HEK293 (cell line): ENCODE results near the gene ULBP2.

Experiments
- GLI2 ChIP-seq: fragments of 450-650 bp; formaldehyde crosslinking; IDR thresholded peaks from 2 replicates; pipeline ENCODE4; 2017; ENCODE audit warnings: missing biosample characterization, missing genetic modification characterization, low read depth, borderline replicate concordance
- SCRT1 ChIP-seq: fragments of 450-650 bp; formaldehyde crosslinking; IDR thresholded peaks from 2 replicates; pipeline ENCODE4 v1.5.1; 2016; ENCODE audit warnings: missing biosample characterization, missing genetic modification characterization, borderline replicate concordance
- SP7 ChIP-seq: fragments of 450-650 bp; formaldehyde crosslinking; IDR thresholded peaks from 2 replicates; pipeline ENCODE4 v1.5.1; 2016; ENCODE audit warnings: missing biosample characterization, missing genetic modification characterization
- ZBTB20 ChIP-seq: fragments of 450-650 bp; formaldehyde crosslinking; IDR thresholded peaks from 2 replicates; pipeline ENCODE4 v1.5.1; 2016; ENCODE audit warnings: missing biosample characterization, missing genetic modification characterization
- ZBTB7A ChIP-seq: fragments of 450-650 bp; formaldehyde crosslinking; IDR thresholded peaks from 2 replicates; pipeline ENCODE4 v1.5.1; 2016; ENCODE audit warnings: low read depth, missing biosample characterization, missing genetic modification characterization
- ZFHX2 ChIP-seq: fragments of 450-650 bp; formaldehyde crosslinking; conservative IDR thresholded peaks from 2 replicates; pipeline ENCODE4 v1.5.1; 2016; ENCODE audit warnings: missing biosample characterization, missing genetic modification characterization
- ZNF169 ChIP-seq: fragments of 450-650 bp; formaldehyde crosslinking; IDR thresholded peaks from 2 replicates; pipeline ENCODE4 v1.5.1; 2016; ENCODE audit warnings: missing biosample characterization, missing genetic modification characterization
- ZNF19 ChIP-seq: fragments of 450-650 bp; formaldehyde crosslinking; IDR thresholded peaks from 2 replicates; pipeline ENCODE4; 2016; ENCODE audit warnings: missing biosample characterization, missing genetic modification characterization, low read depth
- ZNF211 ChIP-seq: fragments of 450-650 bp; formaldehyde crosslinking; IDR thresholded peaks from 2 replicates; pipeline ENCODE4 v1.5.1; 2016; ENCODE audit warnings: low read depth, missing biosample characterization, missing genetic modification characterization
- ZNF391 ChIP-seq: fragments of 450-650 bp; formaldehyde crosslinking; IDR thresholded peaks from 2 replicates; pipeline ENCODE4 v1.5.1; 2016; ENCODE audit warnings: low read depth, missing biosample characterization, missing genetic modification characterization, borderline replicate concordance
- ZNF433 ChIP-seq: fragments of 450-650 bp; formaldehyde crosslinking; IDR thresholded peaks from 2 replicates; pipeline ENCODE4 v1.5.1; 2016; ENCODE audit warnings: missing biosample characterization, missing genetic modification characterization, low read depth
- ZNF48 ChIP-seq: fragments of 450-650 bp; formaldehyde crosslinking; IDR thresholded peaks from 2 replicates; pipeline ENCODE4 v1.5.1; 2016; ENCODE audit warnings: missing biosample characterization, missing genetic modification characterization
- ZNF510 ChIP-seq: fragments of 450-650 bp; formaldehyde crosslinking; IDR thresholded peaks from 2 replicates; pipeline ENCODE4 v1.5.1; 2018; ENCODE audit warnings: mild to moderate bottlenecking, missing genetic modification characterization, missing biosample characterization; ENCODE audit not compliant: insufficient replicate concordance
- ZNF555 ChIP-seq: fragments of 450-650 bp; formaldehyde crosslinking; conservative IDR thresholded peaks from 2 replicates; pipeline ENCODE4 v1.5.1; 2017; ENCODE audit warnings: missing biosample characterization, mild to moderate bottlenecking, missing genetic modification characterization, inconsistent platforms
- ZNF558 ChIP-seq: fragments of 450-650 bp; formaldehyde crosslinking; IDR thresholded peaks from 2 replicates; pipeline ENCODE4 v1.5.1; 2016; ENCODE audit warnings: missing biosample characterization, missing genetic modification characterization
- ZNF571 ChIP-seq: fragments of 450-650 bp; formaldehyde crosslinking; IDR thresholded peaks from 2 replicates; pipeline ENCODE4 v1.5.0; 2017; ENCODE audit warnings: missing biosample characterization, missing genetic modification characterization
- ZNF596 ChIP-seq: fragments of 450-650 bp; IDR thresholded peaks from 2 replicates; pipeline ENCODE4 v1.5.0; 2018; ENCODE audit warnings: missing biosample characterization, mild to moderate bottlenecking, missing genetic modification characterization, moderate library complexity
- ZNF600 ChIP-seq: fragments of 450-650 bp; formaldehyde crosslinking; IDR thresholded peaks from 2 replicates; pipeline ENCODE4 v1.5.1; 2016; ENCODE audit warnings: missing biosample characterization, missing genetic modification characterization
- ZNF660 ChIP-seq: fragments of 450-650 bp; IDR thresholded peaks from 2 replicates; pipeline ENCODE4 v1.5.1; 2018; ENCODE audit warnings: missing biosample characterization, mild to moderate bottlenecking, missing genetic modification characterization
- ZNF664 ChIP-seq: fragments of 450-650 bp; formaldehyde crosslinking; IDR thresholded peaks from 2 replicates; pipeline ENCODE4 v1.5.1; 2016; ENCODE audit warnings: missing biosample characterization, missing genetic modification characterization
- ZNF701 ChIP-seq: fragments of 450-650 bp; formaldehyde crosslinking; IDR thresholded peaks from 2 replicates; pipeline ENCODE4 v1.5.1; 2016; ENCODE audit warnings: missing biosample characterization, missing genetic modification characterization
- ZNF785 ChIP-seq: fragments of 450-650 bp; formaldehyde crosslinking; IDR thresholded peaks from 2 replicates; pipeline ENCODE4 v1.5.1; 2016; ENCODE audit warnings: missing biosample characterization, missing genetic modification characterization
- ZNF830 ChIP-seq: fragments of 450-650 bp; IDR thresholded peaks from 2 replicates; pipeline ENCODE4 v1.5.0; 2018; ENCODE audit warnings: missing biosample characterization, missing genetic modification characterization, low read depth, mild to moderate bottlenecking, moderate library complexity
- TF ChIP-seq, protein P1 (sequence below): fragments of 450-650 bp; formaldehyde crosslinking; IDR thresholded peaks from 2 replicates; pipeline ENCODE4 v1.5.1; 2017; ENCODE audit warnings: missing biosample characterization, missing genetic modification characterization
- TF ChIP-seq, protein P2 (sequence below): fragments of 450-650 bp; formaldehyde crosslinking; IDR thresholded peaks from 2 replicates; pipeline ENCODE4 v1.5.1; 2017; ENCODE audit warnings: missing biosample characterization, missing genetic modification characterization
- TF ChIP-seq, protein P3 (sequence below): fragments of 450-650 bp; formaldehyde crosslinking; conservative IDR thresholded peaks from 2 replicates; pipeline ENCODE4 v1.5.1; 2016; ENCODE audit warnings: low read depth, missing biosample characterization, missing genetic modification characterization
- TF ChIP-seq, protein P4 (sequence below): fragments of 450-650 bp; formaldehyde crosslinking; IDR thresholded peaks from 2 replicates; pipeline ENCODE4 v1.5.1; 2016; ENCODE audit warnings: missing biosample characterization, missing genetic modification characterization

Gene ULBP2

DNA sequence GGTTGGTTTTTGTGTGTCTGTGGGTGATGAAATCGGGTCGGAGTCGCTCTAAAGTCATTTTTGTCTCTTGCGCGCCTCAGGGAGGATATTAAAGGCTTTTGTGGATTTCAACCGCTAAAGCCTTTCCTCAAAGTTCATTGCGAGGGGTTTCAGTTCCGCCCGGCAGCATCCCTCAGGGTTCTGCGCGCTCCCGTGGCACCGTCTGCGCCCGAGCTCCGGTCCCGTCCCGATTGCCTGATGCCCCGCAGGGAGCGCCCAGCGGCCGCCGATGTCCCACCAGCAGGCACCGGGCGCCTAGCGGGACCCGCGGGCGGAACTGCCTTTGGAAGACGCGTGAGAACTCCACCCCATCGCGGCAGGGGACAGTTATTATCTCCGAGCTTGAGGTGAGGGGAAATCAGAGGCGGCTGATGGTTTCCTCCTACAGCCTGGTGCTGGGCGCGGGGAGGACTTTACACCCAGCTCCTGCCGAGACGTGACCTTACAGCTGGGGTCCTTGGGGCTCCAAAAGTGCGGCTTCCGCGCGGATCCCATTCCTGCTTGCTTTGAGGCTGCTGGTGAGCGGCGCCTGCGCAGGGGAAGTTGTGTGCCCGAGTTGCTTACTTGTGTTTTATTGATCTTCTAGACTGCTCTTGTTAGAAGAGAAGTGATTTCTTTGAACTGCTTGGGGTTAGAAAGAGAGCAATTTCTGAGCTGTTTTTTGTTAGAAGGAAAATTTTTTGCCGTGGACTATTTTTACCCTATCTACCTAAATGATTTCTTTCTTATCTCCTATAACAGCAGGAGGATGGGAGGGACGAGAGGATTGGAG is 49.1 kb downstream of the ULBP2 start (continued):
- peak; percentile 61; the same call in 1 of the 2 replicates for TF ChIP-seq ZNF600 (tag by site-specific recombination)
- no peak for TF ChIP-seq ZNF169
- TF ChIP-seq ZNF433 (tag by site-specific recombination), result no peak
- no peak for TF ChIP-seq ZNF555 (tag by site-specific recombination)
- no peak for TF ChIP-seq GLI2 (tag by site-specific recombination)
- TF ChIP-seq ZNF510 (tag by site-specific recombination), result no peak
- peak; percentile 42; the same call in 1 of the 2 replicates for TF ChIP-seq ZBTB20 (tag by site-specific recombination)
- no peak for TF ChIP-seq ZNF664
- TF ChIP-seq ZNF660 (tag by site-specific recombination), result no peak; the same call in 1 of the 2 replicates
- TF ChIP-seq ZFHX2 (tag by site-specific recombination), result peak; percentile 41
- TF ChIP-seq SCRT1 (tag by site-specific recombination), result no peak
- no peak for TF ChIP-seq ZNF701 (tag by site-specific recombination)
- TF ChIP-seq, protein P1, sequence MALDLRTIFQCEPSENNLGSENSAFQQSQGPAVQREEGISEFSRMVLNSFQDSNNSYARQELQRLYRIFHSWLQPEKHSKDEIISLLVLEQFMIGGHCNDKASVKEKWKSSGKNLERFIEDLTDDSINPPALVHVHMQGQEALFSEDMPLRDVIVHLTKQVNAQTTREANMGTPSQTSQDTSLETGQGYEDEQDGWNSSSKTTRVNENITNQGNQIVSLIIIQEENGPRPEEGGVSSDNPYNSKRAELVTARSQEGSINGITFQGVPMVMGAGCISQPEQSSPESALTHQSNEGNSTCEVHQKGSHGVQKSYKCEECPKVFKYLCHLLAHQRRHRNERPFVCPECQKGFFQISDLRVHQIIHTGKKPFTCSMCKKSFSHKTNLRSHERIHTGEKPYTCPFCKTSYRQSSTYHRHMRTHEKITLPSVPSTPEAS, result no peak
- TF ChIP-seq, protein P2, sequence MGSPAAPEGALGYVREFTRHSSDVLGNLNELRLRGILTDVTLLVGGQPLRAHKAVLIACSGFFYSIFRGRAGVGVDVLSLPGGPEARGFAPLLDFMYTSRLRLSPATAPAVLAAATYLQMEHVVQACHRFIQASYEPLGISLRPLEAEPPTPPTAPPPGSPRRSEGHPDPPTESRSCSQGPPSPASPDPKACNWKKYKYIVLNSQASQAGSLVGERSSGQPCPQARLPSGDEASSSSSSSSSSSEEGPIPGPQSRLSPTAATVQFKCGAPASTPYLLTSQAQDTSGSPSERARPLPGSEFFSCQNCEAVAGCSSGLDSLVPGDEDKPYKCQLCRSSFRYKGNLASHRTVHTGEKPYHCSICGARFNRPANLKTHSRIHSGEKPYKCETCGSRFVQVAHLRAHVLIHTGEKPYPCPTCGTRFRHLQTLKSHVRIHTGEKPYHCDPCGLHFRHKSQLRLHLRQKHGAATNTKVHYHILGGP (tag by site-specific recombination), result no peak
- no peak for TF ChIP-seq ZNF211
- no peak for TF ChIP-seq ZNF48 (tag by site-specific recombination)
- TF ChIP-seq ZNF785, result no peak
- TF ChIP-seq ZBTB7A (tag by site-specific recombination), result no peak
- peak; percentile 69 for TF ChIP-seq SP7 (tag by site-specific recombination)
- no peak for TF ChIP-seq ZNF571 (tag by site-specific recombination)
- no peak for TF ChIP-seq ZNF596
- TF ChIP-seq, protein P3, sequence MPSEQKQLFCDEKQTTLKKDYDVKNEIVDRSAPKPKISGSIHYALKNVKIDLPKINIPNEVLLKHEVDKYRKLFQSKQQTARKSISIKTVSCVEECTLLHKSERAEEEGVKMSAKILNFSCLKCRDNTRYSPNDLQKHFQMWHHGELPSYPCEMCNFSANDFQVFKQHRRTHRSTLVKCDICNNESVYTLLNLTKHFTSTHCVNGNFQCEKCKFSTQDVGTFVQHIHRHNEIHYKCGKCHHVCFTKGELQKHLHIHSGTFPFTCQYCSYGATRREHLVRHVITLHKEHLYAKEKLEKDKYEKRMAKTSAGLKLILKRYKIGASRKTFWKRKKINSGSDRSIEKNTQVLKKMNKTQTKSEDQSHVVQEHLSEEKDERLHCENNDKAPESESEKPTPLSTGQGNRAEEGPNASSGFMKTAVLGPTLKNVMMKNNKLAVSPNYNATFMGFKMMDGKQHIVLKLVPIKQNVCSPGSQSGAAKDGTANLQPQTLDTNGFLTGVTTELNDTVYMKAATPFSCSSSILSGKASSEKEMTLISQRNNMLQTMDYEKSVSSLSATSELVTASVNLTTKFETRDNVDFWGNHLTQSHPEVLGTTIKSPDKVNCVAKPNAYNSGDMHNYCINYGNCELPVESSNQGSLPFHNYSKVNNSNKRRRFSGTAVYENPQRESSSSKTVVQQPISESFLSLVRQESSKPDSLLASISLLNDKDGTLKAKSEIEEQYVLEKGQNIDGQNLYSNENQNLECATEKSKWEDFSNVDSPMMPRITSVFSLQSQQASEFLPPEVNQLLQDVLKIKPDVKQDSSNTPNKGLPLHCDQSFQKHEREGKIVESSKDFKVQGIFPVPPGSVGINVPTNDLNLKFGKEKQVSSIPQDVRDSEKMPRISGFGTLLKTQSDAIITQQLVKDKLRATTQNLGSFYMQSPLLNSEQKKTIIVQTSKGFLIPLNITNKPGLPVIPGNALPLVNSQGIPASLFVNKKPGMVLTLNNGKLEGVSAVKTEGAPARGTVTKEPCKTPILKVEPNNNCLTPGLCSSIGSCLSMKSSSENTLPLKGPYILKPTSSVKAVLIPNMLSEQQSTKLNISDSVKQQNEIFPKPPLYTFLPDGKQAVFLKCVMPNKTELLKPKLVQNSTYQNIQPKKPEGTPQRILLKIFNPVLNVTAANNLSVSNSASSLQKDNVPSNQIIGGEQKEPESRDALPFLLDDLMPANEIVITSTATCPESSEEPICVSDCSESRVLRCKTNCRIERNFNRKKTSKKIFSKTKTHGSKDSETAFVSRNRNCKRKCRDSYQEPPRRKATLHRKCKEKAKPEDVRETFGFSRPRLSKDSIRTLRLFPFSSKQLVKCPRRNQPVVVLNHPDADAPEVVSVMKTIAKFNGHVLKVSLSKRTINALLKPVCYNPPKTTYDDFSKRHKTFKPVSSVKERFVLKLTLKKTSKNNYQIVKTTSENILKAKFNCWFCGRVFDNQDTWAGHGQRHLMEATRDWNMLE (tag by site-specific recombination), result no peak
- TF ChIP-seq, protein P4, sequence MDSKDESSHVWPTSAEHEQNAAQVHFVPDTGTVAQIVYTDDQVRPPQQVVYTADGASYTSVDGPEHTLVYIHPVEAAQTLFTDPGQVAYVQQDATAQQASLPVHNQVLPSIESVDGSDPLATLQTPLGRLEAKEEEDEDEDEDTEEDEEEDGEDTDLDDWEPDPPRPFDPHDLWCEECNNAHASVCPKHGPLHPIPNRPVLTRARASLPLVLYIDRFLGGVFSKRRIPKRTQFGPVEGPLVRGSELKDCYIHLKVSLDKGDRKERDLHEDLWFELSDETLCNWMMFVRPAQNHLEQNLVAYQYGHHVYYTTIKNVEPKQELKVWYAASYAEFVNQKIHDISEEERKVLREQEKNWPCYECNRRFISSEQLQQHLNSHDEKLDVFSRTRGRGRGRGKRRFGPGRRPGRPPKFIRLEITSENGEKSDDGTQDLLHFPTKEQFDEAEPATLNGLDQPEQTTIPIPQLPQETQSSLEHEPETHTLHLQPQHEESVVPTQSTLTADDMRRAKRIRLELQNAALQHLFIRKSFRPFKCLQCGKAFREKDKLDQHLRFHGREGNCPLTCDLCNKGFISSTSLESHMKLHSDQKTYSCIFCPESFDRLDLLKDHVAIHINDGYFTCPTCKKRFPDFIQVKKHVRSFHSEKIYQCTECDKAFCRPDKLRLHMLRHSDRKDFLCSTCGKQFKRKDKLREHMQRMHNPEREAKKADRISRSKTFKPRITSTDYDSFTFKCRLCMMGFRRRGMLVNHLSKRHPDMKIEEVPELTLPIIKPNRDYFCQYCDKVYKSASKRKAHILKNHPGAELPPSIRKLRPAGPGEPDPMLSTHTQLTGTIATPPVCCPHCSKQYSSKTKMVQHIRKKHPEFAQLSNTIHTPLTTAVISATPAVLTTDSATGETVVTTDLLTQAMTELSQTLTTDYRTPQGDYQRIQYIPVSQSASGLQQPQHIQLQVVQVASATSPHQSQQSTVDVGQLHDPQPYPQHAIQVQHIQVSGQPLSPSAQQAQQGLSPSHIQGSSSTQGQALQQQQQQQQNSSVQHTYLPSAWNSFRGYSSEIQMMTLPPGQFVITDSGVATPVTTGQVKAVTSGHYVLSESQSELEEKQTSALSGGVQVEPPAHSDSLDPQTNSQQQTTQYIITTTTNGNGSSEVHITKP (tag by site-specific recombination), result peak; percentile 61
- TF ChIP-seq ZNF830, result no peak
- no peak for TF ChIP-seq ZNF19 (tag by site-specific recombination)
- no peak for TF ChIP-seq ZNF558 (tag by site-specific recombination)
- TF ChIP-seq ZNF391 (tag by site-specific recombination), result 0 out of 2 replicates have a peak, but pooled peaks have one; percentile 33
